ENCODE results near the gene RRAS2. TPM values are rescaled to one million over a fixed set of nuclear protein-coding genes. Genes with fewer than 3 reads are reported as not detected.
A peak's percentile ranks its signal among the peaks of the same experiment; 100 is the strongest.
"Not testable (repeated sequence)": the region's sequence is repeated elsewhere in the genome, so short reads cannot be mapped to it uniquely, and the experiment has no call there.

Gene RRAS2
- total RNA-seq, 1 experiment from 2014 or later, result 93.9 TPM

GRCh38 chr11:14308114-14308896, 50.7 kb downstream of the RRAS2 start:
- DNase-seq (ENCODE audit: low read depth), result peak; percentile 18

GRCh38 chr11:14306481-14306880, 52.5 kb downstream of the RRAS2 start:
- no peak for DNase-seq (ENCODE audit: low read depth)

- DNase-seq (ENCODE audit: low read depth), result no peak
Observed at GRCh38 chr11:14305649-14306048, 53.3 kb downstream of the RRAS2 start.

- no peak for DNase-seq (ENCODE audit: low read depth)
Observed at GRCh38 chr11:14304601-14305000, 54.4 kb downstream of the RRAS2 start.

- DNase-seq (ENCODE audit: low read depth), result peak; percentile 75
Observed at GRCh38 chr11:14300661-14301304, 58.2 kb downstream of the RRAS2 start.

- no peak for DNase-seq (ENCODE audit: low read depth)
Observed at GRCh38 chr11:14299921-14300320, 59.1 kb downstream of the RRAS2 start.

GRCh38 chr11:14290422-14290821, 68.6 kb downstream of the RRAS2 start:
- DNase-seq (ENCODE audit: low read depth), result no peak

GRCh38 chr11:14288189-14288935, 70.6 kb downstream of the RRAS2 start:
- no peak for DNase-seq (ENCODE audit: low read depth)

- not testable (repeated sequence) for DNase-seq (ENCODE audit: low read depth)
Observed at GRCh38 chr11:14278869-14279268, 80.1 kb downstream of the RRAS2 start.

GRCh38 chr11:14275076-14275475, 83.9 kb downstream of the RRAS2 start:
- no peak for DNase-seq (ENCODE audit: low read depth)

GRCh38 chr11:14273895-14274294, 85.1 kb downstream of the RRAS2 start:
- DNase-seq (ENCODE audit: low read depth), result no peak

GRCh38 chr11:14270690-14271542, 88.1 kb downstream of the RRAS2 start:
- no peak for DNase-seq (ENCODE audit: low read depth)

- no peak for DNase-seq (ENCODE audit: low read depth)
Observed at GRCh38 chr11:14269692-14270573, 89.0 kb downstream of the RRAS2 start.

- DNase-seq (ENCODE audit: low read depth), result no peak
Observed at GRCh38 chr11:14267861-14268635, 90.9 kb downstream of the RRAS2 start.

- no peak for DNase-seq (ENCODE audit: low read depth)
Observed at GRCh38 chr11:14266622-14267021, 92.4 kb downstream of the RRAS2 start.

- no peak for DNase-seq (ENCODE audit: low read depth)
Observed at GRCh38 chr11:14264966-14265365, 94.0 kb downstream of the RRAS2 start.

GRCh38 chr11:14262271-14262846, 96.6 kb downstream of the RRAS2 start:
- no peak for DNase-seq (ENCODE audit: low read depth)

- DNase-seq (ENCODE audit: low read depth), result no peak
Observed at GRCh38 chr11:14261066-14261465, 97.9 kb downstream of the RRAS2 start.

GRCh38 chr11:14259878-14260277, 99.1 kb downstream of the RRAS2 start:
- DNase-seq (ENCODE audit: low read depth), result no peak
